Measurements from ENCODE around the gene WWOX.

WWOX gene

DNA sequence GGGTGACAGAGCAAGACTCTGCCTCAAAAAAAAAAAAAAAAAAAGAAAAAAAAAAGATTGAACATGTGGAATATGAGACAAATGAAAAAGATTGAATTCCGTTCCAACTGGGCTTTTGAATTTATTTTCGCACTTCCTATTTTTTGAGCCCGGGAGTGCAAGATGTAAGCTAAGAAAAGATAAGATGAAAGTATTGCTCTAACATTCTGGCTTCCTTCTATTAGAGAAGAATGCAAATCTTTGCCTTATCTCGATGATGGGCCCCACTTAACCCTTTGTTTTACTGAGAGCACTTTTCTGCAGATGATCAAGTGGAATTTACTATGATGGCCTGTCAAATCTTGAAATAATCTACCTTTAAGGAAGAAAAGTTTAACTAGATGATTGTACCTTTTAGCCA lies 96.3 kb downstream of the WWOX start:
- no peak for DNase-seq (ENCODE audit: low spot score)

DNA sequence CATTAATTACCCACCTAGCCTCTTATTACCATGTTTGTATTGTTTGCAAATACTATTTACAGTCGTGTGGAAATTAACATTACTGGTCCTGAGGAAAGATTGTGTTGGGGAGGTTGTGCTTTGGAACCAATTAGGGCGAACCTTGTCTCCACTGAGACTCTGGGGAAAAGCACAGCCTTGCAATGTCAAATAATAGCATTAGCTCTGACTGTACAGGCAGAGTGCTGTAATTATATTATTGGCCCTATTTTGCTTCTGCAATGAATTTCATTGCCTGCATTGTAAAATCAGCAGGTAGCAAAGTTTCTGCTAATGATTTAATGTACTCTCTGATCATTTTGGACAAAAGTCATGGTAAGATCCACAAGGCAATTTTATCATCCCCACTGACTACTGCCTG lies 97.0 kb downstream of the WWOX start:
- DNase-seq (ENCODE audit: low spot score), result no peak

DNA sequence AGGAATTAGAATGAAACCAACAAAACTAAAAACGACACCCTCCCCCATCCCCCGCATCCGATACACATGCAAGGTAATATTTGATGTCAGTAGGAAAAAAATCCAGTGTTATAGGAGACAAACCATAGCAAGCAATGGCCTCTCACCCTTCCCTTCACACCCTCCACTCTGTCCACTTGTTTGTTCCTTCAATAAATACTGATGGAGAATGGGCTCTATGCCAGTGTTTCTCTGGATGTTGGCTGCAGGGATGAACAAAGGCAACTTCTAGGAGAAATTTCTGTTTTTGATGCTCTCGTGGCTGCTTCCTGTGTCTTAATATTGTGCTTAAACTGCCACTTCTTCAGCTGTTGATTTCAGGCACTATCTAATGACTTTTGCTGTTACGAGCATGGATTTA lies 98.8 kb downstream of the WWOX start:
- no peak for DNase-seq (ENCODE audit: low spot score)

DNA sequence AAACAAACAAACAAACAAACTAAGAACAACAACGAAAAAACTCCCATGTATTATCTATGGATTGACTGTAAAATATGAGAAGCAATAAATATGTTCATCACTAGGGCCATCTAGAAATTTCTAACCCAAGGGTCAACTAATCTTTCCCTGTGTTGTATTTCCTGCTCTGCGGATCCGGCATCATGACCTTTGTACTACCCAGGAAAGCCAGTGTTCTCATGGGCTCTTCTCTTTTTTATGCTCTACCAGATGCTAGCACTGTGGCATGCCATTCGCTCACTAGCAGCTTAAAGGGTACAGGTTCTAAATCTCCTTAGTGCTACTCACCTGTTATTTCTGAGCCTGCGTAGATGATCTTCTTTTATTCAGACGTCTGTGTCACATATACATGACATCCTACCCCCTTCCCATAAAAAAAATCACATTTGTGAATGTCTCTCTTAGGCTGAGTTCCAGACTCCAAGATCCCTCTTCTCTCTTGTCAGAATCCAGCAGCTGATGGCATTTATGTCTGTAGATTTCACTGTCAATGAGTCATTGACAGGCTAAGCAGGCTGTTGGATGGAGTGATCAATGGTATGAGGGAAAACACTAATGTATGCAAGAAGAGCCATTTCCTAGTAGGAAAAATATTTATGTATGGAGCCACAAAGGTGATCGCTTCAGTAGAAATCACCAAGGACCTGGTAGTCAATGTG lies 100.0 kb downstream of the WWOX start:
- DNase-seq (ENCODE audit: low spot score), result peak; percentile 30

DNA sequence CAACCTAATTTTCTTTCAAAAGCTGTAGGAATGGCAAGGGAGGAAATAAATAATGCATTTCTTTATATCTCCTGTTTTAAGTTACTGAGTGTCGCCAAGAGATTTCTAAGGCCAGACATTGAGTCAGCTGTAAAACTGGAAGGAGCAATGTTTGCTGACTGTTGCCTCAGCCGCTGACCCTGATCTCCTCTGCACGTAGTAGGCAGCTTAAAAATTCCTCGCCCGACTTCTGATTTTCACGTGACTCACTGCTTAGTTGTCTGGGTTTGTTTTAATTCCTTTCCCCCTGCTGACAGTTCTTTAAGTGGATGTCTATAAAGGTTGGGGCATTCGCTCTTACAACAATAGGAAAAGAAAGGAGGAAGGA lies 100.6 kb downstream of the WWOX start:
- peak; percentile 9 for DNase-seq (ENCODE audit: low spot score)

DNA sequence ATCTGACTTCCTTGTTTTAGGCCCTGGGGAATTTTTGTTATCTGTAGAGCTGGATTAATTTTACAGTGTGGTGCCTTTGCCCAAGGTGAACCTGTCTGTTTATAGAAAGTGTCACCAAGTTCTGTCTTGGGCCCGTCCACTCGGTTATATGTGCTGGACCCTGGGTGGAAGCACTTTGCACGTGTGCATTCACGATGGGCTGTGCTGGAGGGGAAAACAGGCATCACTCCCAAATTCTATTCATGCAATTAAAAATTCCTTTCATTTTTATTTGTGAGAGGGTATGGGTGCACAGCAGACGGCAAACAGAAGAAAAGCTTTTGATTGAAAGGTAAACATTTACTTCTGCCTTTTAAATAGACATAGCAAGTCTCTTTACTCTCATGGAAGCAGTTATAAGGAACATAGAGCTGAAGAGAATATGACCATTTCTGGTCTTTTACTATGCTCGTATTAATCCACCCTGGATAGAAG lies 101.2 kb downstream of the WWOX start:
- DNase-seq (ENCODE audit: low spot score), result no peak

DNA sequence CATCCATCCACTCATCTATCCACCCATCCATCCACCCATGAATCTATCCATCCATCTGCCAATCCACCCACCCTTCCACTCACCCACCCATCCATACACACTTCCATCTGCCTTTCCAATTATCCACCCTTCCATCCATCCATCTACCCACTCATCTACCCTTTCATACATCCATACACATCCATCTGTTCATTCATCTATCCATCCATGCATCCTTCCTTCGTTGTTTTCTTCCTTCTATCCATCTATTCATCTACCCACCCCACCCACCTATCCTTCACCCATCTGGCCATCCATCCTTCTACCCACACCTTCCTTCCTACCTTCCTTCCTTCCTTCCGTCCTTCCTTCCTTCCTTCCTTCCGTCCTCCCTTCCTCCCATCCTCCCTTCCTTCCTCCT lies 106.1 kb downstream of the WWOX start:
- DNase-seq (ENCODE audit: low spot score), result no peak

DNA sequence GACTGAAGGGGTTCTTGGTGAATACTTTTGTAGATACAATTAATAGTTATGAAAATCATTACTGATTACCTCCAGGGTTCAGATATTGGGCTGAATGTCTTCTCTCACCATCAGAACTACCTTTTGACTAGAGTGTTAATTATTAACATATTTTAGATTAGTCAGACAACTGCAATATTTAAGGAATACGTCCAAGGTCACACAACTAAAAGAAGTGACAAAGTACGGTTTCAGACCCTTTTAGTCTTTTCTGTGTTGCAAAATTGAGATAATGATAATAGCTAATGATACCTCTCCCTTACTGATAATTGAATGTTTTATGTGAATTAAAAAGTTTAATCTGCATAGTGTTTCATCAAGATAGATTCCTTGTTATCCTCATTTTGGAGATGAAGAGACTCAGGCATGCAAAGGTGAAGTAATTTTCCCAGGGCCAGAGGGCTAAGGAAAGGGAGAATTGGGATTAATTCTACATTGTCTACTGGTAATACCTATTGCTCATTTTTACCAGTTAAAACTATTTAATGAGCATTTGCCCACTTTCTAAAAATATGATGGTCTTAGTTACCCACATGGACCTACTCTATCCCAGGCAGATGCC lies 107.3 kb downstream of the WWOX start:
- DNase-seq (ENCODE audit: low spot score), result peak; percentile 17

DNA sequence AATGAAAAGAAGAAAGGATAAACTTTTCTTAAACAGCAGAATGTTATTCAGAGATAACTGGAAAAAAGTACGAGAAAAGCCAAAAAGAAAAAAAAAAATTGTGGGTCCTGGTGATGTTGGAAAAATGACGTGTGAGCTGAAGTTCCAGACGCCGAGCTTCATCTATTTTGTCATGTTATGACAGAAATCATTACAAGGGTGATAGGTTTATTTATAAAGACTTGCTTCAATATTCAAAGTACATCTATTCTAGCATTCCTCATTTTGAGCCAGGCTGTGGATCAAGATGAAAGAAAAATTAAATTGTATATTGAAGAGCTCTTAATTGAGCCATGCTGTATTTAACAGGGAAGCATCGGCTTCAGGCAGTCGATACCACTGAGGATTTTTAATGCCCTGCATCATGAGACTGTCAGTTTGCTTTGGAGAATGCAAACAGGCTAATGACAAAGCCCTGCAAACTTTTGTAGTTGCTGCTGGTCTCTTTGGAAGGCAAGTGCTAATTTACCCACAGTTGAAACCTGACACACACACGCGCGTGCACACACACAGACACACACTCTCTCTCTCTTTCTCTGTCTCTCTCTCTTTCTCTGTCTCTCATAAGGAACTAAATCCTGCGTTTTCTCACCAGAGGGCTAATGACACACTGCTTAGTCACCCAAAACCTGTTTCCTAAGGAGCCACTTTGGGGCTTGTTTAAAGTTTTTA lies 110.7 kb downstream of the WWOX start:
- peak; percentile 85 for DNase-seq (ENCODE audit: low spot score)

DNA sequence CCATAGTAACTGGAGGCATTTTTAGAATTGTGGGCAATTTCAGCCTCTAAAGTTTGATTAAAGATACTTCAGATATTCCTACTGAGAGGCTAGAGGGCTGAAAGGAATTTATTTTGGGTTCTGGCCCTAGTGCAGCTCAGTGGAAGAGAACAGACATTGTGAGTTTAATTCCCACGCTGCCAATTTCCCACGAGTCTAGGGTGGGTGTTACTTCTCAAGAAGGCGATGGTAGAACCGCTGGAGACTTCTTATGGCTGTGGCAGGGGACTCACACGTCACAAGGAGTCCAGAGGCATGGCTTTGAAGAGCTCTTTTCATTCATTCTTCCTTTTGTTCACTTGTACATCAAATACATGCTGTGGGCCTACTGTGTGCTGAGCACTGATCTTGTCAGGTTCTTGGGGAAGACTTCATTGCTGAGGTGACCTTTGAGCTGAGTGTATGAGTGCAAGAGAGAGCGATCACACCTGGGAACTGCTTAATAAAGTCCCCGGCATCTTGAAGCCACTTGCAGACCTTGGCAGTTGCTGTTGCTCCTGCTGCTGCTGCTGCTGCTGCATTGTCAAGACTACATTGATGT lies 111.7 kb downstream of the WWOX start:
- DNase-seq (ENCODE audit: low spot score), result no peak

DNA sequence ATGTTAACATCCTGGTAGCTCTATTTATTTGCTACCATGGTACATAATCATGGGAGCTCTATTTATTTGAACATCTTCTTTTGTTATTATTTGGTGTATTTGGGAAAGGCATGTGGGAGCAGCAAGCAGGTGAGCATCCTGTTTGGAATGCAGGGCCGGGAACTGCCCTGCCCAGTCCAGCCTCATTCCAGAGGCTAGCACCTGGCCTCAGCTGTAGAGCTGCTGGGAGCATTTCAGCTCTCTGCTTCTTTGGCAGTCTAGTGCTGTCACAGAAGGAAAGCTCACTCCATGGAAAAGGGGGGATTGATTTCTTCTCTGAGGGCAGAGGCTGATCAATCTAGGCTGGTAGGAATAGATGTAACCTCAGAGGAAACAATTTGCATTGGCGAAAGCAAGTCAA lies 112.5 kb downstream of the WWOX start:
- DNase-seq (ENCODE audit: low spot score), result peak; percentile 75

DNA sequence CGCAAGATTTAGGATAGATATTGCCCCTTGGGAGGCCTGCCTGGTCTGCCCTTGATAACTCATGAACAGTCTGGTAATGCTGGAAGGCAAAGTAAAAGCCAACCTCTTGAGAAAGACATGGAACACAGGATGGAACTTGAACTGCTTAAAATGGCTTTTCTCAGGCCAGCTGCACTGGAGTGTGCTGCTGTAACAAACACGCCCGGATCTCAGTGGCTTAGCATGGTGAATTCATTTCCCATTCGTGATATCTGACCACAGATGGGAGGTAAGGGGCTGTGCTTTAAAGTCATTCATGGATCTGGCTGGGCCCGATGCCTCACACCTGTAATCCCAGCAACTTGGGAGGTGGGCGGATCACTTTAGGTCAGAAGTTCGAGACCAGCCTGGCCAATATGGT lies 113.2 kb downstream of the WWOX start:
- no peak for DNase-seq (ENCODE audit: low spot score)

DNA sequence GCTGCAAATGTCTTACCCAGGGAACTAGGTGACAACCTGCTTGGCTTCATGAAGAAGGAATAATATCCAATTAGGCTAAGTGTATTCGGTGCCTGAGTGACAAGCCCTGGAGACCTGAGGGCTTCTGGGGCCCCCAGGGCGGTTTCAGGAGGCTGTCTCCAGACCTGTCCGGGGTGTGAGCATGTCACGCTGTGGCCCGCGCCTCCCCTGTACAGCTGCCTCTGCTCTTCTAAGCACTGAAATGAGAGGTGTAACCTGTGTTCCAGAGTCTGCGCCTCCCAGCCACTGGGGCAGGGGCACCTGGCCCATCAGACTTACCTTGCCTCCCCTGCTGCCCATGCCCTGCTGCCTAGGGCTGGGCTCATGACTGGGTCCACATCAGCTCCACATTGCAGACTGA lies 114.3 kb downstream of the WWOX start:
- no peak for DNase-seq (ENCODE audit: low spot score)

DNA sequence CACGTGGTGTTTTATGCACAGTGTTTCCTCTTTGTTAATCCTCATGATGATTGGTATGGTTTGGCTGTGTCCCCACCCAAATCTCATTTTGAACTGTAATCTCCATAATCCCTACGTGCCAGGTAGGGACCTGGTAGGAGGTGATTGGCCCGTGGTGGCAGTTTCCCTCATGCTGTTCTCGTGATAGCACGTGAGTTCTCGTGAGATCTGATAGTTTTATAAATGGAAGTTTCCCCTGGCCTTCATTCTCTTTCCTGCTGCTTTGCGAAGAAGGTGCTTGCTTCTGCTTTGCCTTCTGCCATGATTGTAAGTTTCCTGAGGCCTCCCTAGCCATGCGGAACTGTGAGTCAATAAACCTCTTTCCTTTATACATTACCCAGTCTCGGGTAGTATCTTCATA lies 115.8 kb downstream of the WWOX start:
- no peak for DNase-seq (ENCODE audit: low spot score)

DNA sequence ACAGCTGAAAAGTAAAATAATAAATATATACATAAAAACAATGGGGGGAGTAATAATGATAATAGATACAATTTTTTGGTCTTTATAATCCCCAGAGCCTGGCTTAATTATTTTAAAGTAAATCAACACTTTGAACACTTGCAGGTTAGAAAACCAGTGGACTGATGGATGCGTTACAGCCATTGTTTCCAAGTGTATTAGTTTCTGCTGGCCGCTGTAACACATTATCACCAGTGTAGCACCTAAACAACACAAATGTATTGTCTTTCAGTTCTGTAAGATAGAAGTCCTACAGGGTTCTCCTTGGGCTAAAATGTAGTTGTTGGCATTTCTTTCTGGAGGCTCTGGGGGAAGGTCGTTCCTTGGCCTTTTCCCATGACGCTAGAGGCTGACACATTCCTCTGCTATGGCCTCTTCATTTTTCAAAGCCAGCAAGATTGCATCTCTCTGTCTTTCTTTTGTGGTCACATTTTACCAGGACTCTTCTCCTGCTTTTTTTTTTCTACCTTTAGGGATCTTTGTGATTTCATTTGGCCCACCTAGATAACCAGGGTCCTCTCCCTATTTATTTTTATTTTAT lies 116.8 kb downstream of the WWOX start:
- DNase-seq (ENCODE audit: low spot score), result no peak

DNA sequence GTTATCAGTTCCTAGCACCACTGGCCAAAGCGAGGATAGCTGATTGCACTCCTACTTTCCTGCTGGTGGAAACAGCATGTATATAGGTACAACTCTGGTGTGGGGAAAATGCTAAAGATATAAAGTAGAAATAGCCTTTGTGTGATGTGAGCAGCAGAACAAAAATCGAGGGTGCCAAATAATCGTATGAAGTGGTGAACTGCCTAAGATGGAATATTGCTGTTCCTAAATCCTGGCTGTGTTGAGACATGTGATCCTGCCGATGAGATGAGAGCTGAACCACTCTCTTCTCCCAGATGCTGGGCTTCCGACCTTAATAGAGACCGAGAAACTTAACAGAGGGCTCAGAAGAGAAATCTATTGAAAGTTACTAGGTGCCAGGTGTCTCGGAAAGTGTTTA lies 117.8 kb downstream of the WWOX start:
- no peak for DNase-seq (ENCODE audit: low spot score)

DNA sequence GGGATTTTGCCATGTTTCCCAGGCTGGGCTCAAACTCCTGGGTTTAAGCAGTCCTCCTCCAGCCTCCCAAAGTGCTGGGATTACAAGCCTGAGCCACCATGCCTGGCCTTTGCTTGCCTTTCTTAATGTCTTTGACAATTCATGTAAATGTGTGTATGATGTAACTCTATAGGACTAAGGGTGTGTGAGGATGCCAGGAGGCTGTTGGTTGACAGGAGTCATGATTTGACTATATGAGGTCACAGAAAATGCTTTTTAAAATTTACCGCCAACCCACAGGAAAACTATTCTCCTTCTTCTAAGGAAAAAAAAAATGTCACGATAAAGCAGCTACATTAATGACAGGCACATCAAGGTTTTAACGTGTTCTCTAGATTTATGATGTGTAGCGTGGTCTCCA lies 118.8 kb downstream of the WWOX start:
- DNase-seq (ENCODE audit: low spot score), result no peak

DNA sequence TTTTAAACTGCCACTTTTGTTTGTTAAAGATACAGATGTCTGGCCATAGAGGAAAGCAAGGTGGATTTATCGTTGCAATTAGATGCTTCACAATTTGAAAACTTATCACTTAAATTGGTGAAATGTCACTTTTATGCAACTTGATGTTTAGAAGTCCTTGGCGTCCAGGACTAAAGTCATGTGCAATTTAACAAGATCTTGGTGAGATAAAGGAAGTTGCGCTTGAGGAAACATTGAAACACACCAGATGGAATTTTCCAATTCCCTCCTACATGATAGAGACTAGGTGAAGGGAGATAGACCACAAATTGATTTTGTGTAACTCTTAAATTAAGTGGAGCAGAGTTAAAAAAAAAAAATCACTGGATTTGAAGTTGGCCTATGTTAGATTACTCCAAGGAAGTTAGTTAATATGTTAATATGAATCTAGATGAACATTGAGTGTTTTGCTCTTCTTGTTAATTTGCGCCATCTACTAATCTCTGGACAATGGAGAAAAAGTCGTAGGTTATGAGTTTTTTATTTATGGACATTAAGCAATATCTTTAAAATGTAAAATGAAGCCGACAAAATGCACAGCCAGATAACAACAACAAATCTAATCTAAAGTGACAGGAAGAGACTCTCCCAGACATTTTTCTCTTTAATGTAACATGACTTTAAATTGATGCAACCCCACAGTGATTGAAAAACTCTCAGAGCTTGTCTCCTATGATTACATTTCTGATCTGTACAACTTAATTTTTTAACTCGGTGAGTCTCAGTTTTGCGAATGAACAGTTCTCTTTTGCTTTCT lies 119.6 kb downstream of the WWOX start:
- no peak for DNase-seq (ENCODE audit: low spot score)

DNA sequence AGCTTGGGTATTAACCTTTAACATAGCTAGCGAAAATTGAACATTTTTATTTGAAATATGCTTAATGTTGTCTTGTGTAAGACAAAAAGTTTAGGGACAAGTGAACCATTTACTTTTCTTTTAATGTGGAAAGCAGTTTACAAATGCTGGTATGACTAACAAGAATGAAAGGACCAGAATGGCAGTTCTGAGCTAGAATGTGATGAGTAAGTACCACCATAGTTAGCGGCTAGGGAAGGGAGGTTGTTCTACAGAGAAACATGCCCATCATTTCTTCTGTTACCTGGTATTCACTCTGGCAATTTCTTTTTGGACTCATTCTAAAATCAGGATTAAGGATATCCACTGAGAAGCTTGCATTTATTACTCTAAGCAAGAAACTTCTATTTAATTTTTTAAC lies 121.1 kb downstream of the WWOX start:
- peak; percentile 24 for DNase-seq (ENCODE audit: low spot score)

DNA sequence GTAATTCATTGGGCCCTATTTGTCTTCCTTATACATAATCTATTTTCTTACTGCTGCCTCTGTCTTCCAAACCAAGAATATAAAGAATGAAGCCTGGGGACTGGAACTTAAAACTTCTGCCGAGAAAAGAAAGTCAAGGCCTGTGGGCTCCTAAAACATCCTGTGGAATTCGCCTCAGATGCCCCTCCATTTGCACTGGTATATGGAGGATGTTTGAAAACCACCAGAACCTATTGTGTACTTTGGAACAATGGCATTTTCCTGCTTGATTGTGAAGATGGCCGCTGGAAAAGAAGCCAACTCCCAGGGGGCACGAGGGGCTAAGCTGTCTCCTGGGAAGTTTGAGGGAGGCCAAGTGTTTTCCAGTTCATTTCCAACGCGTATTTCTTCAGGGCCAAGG lies 122.4 kb downstream of the WWOX start:
- no peak for DNase-seq (ENCODE audit: low spot score)

DNA sequence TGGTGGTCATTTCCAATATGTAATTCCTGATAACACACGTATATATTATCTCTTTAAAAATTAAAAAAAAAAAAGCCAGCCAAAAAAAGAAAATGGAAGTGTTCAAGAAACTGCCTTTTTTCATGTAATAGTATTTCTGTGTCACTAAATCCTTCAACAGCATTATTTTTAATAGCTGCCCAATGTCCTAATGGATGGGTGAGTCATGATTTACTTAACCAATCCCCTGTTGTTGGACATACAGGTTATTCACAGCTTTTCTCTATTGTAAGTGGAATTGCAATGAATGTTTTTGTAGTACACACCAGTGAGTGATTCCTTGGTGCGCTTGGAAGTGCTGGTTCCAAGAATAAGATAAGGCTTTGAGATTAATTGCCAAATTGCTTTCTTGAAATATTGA lies 124.9 kb downstream of the WWOX start:
- DNase-seq (ENCODE audit: low spot score), result no peak

DNA sequence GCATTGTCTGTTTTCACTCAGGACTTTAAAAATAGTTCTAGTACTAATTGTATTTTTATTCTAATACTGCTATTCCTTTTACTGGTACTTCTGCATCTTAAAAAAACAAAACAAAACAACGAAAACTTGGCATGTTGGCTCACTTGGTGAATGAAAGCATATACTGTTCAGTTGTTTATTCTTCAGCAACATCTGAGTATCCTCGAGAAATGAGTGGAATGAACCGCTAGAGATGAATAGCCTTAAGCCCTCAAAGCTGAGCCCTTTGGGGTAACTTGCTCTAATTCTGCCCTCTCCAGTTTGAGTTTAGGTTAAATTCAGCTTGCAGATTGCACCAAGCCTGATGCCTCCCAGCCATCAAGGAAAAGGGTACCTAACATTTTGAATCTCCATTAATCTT lies 126.5 kb downstream of the WWOX start:
- no peak for DNase-seq (ENCODE audit: low spot score)

All from kidney tubule cell (primary cell).